C4-2B (cell line): ENCODE results near the gene SLC6A7.

Experiments
- ZFX ChIP-seq: fragments of 450-650 bp; IDR thresholded peaks from 2 replicates; pipeline ENCODE4 v1.6.1; 2017
- TF ChIP-seq, protein P1 (sequence below): fragments of 450-650 bp; conservative IDR thresholded peaks from 2 replicates; pipeline ENCODE4 v1.5.1; 2017; ENCODE audit warnings: mild to moderate bottlenecking

DNA sequence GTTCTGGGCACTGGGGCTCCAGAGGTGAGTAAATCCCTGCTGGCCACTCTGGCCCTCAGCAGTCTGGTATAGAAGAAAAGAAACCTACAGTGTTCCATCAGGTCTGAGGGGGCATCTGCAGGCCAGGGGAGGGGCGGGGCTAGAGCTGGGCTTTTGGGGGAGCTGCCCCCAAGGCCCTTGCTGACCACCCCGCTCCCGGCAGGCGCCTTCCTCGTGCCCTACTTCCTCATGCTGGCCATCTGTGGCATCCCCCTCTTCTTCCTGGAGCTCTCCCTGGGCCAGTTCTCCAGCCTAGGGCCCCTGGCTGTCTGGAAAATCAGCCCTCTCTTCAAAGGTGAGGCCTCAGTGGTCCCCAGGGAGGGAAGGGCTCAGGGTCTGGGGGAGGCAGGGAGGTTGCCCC is 6.7 kb downstream of the SLC6A7 start:
- TF ChIP-seq, protein P1, sequence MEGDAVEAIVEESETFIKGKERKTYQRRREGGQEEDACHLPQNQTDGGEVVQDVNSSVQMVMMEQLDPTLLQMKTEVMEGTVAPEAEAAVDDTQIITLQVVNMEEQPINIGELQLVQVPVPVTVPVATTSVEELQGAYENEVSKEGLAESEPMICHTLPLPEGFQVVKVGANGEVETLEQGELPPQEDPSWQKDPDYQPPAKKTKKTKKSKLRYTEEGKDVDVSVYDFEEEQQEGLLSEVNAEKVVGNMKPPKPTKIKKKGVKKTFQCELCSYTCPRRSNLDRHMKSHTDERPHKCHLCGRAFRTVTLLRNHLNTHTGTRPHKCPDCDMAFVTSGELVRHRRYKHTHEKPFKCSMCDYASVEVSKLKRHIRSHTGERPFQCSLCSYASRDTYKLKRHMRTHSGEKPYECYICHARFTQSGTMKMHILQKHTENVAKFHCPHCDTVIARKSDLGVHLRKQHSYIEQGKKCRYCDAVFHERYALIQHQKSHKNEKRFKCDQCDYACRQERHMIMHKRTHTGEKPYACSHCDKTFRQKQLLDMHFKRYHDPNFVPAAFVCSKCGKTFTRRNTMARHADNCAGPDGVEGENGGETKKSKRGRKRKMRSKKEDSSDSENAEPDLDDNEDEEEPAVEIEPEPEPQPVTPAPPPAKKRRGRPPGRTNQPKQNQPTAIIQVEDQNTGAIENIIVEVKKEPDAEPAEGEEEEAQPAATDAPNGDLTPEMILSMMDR, result no peak
- no peak for TF ChIP-seq ZFX
